Fibroblast of lung (primary cell): ENCODE measurements around the gene DLGAP1. TPM values are rescaled to one million over a fixed set of nuclear protein-coding genes. Genes with fewer than 3 reads are reported as not detected.

Source experiments
- DNase-seq, 2 donors: peaks; one replicate each; pipeline versions ENCODE4 v3.0.0 to v3.0.0-alpha.2; 2010; ENCODE audit warnings: low read depth in 2 of 2
- H2AFZ ChIP-seq: 2 replicates; pipeline ENCODE4 v1.5.1; 2012; ENCODE audit warnings: low read length, control low read depth, inconsistent platforms
- H3K27ac ChIP-seq: 2 replicates; pipeline ENCODE4 v1.5.1; 2011; ENCODE audit warnings: low read length, control low read depth; ENCODE audit not compliant: insufficient read depth
- H3K27me3 ChIP-seq: 2 replicates; pipeline ENCODE4 v1.5.1; 2011; ENCODE audit warnings: mild to moderate bottlenecking, low read length; ENCODE audit not compliant: control insufficient read depth, insufficient read depth
- H3K36me3 ChIP-seq: 2 replicates; pipeline ENCODE4 v1.5.1; 2011; ENCODE audit warnings: low read length; ENCODE audit not compliant: control insufficient read depth, insufficient read depth
- H3K4me1 ChIP-seq: 2 replicates; pipeline ENCODE4 v1.5.1; 2011; ENCODE audit warnings: low read length; ENCODE audit not compliant: control insufficient read depth, insufficient read depth; ENCODE audit errors: extremely low read depth
- H3K4me2 ChIP-seq: 2 replicates; pipeline ENCODE4 v1.5.1; 2011; ENCODE audit warnings: low read length, control low read depth; ENCODE audit not compliant: insufficient read depth; ENCODE audit errors: extremely low read depth
- H3K4me3 ChIP-seq, 4 experiments: fragments of 200-600 bp in 1 of 4; sonication (generic) in 1 of 4; replicated peaks in 1 of 4; 2 replicates each; pipeline ENCODE4 v1.5.1; 2011 to 2016; ENCODE audit warnings: low read length in 4 of 4, low read depth in 3 of 4, mild to moderate bottlenecking in 3 of 4, control low read depth in 2 of 4, inconsistent platforms in 1 of 4, mixed read lengths in 1 of 4; ENCODE audit not compliant: insufficient read depth in 1 of 4; ENCODE audit errors: control extremely low read depth in 1 of 4
- H3K79me2 ChIP-seq: 2 replicates; pipeline ENCODE4 v1.5.1; 2012; ENCODE audit warnings: mild to moderate bottlenecking, low read length, inconsistent platforms; ENCODE audit not compliant: control insufficient read depth, insufficient read depth
- H3K9ac ChIP-seq: 2 replicates; pipeline ENCODE4 v1.5.1; 2011; ENCODE audit warnings: mild to moderate bottlenecking, low read length, control low read depth; ENCODE audit not compliant: insufficient read depth
- H3K9me3 ChIP-seq: 2 replicates; pipeline ENCODE4 v1.5.1; 2012; ENCODE audit warnings: low read depth, low read length; ENCODE audit not compliant: control insufficient read depth, insufficient read depth
- H4K20me1 ChIP-seq: 2 replicates; pipeline ENCODE4 v1.5.1; 2011; ENCODE audit warnings: low read length; ENCODE audit not compliant: control insufficient read depth, insufficient read depth; ENCODE audit errors: extremely low read depth
- CTCF ChIP-seq, 2 donors: IDR thresholded peaks in 1 of 2; conservative IDR thresholded peaks in 1 of 2; 1 replicate in 1 of 2; 2 replicates in 1 of 2; pipeline ENCODE4 v1.5.1; 2011 to 2012; ENCODE audit warnings: low read length in 2 of 2, control low read depth in 1 of 2, inconsistent platforms in 1 of 2, low read depth in 1 of 2, mild to moderate bottlenecking in 1 of 2
- EZH2 ChIP-seq: IDR thresholded peaks from 2 replicates; pipeline ENCODE4 v1.5.1; 2012; ENCODE audit warnings: low read length, control low read depth, mild to moderate bottlenecking; ENCODE audit errors: missing control alignments
- polyA plus RNA-seq, 2 donors: library from polyadenylated mRNA; depleted of rRNA in 1 of 2; stranded (reverse) in 1 of 2; unstranded in 1 of 2; fragments of >200 nt; gene quantifications; 2 replicates each; pipeline ENCODE4 v1.2.1, GENCODE V29; 2011 to 2012; ENCODE audit warnings: missing spikeins in 1 of 2
- total RNA-seq: library from RNA; depleted of rRNA; stranded (reverse); fragments of >200 nt; gene quantifications from 2 replicates; pipeline ENCODE4 v1.2.1, GENCODE V29; 2014

The DLGAP1 gene
- total and polyA plus RNA-seq, 2 donors (not counting 1 experiment from before 2014, with no cell fraction given) = 0.16 to 0.17 TPM

GRCh38 chr18:4356929-4357328 is 98.2 kb downstream of the DLGAP1 start:
- Histone ChIP-seq H3K27ac (no peak overlapping the region), H3K79me2 (no peaks in the 10 kb centered on the region), H3K9me3 (no peaks in the 10 kb centered on the region), H2AFZ (no peak overlapping the region), H3K4me2 (no peak overlapping the region), H3K27me3 (no peaks in the 10 kb centered on the region), H4K20me1 (no peaks in the 10 kb centered on the region), H3K36me3 (no peaks in the 10 kb centered on the region), H3K4me3 (no peak overlapping the region), H3K9ac (no peak overlapping the region), H3K4me1 (no peaks in the 10 kb centered on the region)
- TF ChIP-seq EZH2 (no peak), CTCF (conservative IDR thresholded peaks at IDR 0.05 in 1 of 2, IDR thresholded peaks at IDR 0.05 in 1 of 2; ENCODE audit: low read depth in 1 of 2, low read length in 2 of 2) (no peak)
- DNase-seq = no peak

GRCh38 chr18:4353853-4354418 is 101.2 kb downstream of the DLGAP1 start:
- H3K4me1 ChIP-seq = no peaks in the 10 kb centered on the region
- no peak for DNase-seq
- H3K27ac ChIP-seq = no peak overlapping the region
- no peaks in the 10 kb centered on the region for H3K79me2 ChIP-seq
- no peaks in the 10 kb centered on the region for H3K9me3 ChIP-seq
- H3K27me3 ChIP-seq = no peaks in the 10 kb centered on the region
- no peaks in the 10 kb centered on the region for H4K20me1 ChIP-seq
- no peak overlapping the region for H3K9ac ChIP-seq
- TF ChIP-seq EZH2 (no peak), CTCF (conservative IDR thresholded peaks at IDR 0.05 in 1 of 2, IDR thresholded peaks at IDR 0.05 in 1 of 2; ENCODE audit: low read depth in 1 of 2, low read length in 2 of 2) (no peak)
- H3K4me3 ChIP-seq = no peak overlapping the region
- H3K36me3 ChIP-seq = no peaks in the 10 kb centered on the region
- no peak overlapping the region for H3K4me2 ChIP-seq
- H2AFZ ChIP-seq = no peak overlapping the region

- Histone ChIP-seq H4K20me1 (no peaks in the 10 kb centered on the region), H3K4me1 (no peaks in the 10 kb centered on the region), H3K9ac (no peak overlapping the region), H3K27me3 (no peaks in the 10 kb centered on the region), H3K9me3 (no peaks in the 10 kb centered on the region), H3K4me3 (no peak overlapping the region), H3K79me2 (no peaks in the 10 kb centered on the region), H2AFZ (no peak overlapping the region), H3K36me3 (no peaks in the 10 kb centered on the region), H3K27ac (no peak overlapping the region), H3K4me2 (no peak overlapping the region)
- DNase-seq = no peak
- TF ChIP-seq EZH2 = no peak
- no peak for TF ChIP-seq CTCF (conservative IDR thresholded peaks at IDR 0.05 in 1 of 2, IDR thresholded peaks at IDR 0.05 in 1 of 2; ENCODE audit: low read depth in 1 of 2, low read length in 2 of 2)
Measured at GRCh38 chr18:4352746-4353551, 102.2 kb downstream of the DLGAP1 start.
